Astrocyte (in vitro differentiated cells and primary cell): ENCODE results near the gene ABCC10.
"Not testable (repeated sequence)": the region's sequence is repeated elsewhere in the genome, so short reads cannot be mapped to it uniquely, and the experiment has no call there.

Source experiments
- EZH2 ChIP-seq: IDR thresholded peaks from 2 replicates; pipeline ENCODE4 v1.6.1; 2012; ENCODE audit warnings: mild to moderate bottlenecking, low read length, inconsistent platforms; ENCODE audit not compliant: insufficient read depth
- TF ChIP-seq, protein P1 (sequence below): IDR thresholded peaks from 2 replicates; pipeline ENCODE4 v1.5.1; 2011; ENCODE audit warnings: low read depth, mild to moderate bottlenecking, inconsistent platforms, low read length, moderate library complexity; ENCODE audit not compliant: insufficient read depth

GRCh38 chr6:43498291-43498690, 71.0 kb downstream of the ABCC10 start:
- TF ChIP-seq, protein P1, sequence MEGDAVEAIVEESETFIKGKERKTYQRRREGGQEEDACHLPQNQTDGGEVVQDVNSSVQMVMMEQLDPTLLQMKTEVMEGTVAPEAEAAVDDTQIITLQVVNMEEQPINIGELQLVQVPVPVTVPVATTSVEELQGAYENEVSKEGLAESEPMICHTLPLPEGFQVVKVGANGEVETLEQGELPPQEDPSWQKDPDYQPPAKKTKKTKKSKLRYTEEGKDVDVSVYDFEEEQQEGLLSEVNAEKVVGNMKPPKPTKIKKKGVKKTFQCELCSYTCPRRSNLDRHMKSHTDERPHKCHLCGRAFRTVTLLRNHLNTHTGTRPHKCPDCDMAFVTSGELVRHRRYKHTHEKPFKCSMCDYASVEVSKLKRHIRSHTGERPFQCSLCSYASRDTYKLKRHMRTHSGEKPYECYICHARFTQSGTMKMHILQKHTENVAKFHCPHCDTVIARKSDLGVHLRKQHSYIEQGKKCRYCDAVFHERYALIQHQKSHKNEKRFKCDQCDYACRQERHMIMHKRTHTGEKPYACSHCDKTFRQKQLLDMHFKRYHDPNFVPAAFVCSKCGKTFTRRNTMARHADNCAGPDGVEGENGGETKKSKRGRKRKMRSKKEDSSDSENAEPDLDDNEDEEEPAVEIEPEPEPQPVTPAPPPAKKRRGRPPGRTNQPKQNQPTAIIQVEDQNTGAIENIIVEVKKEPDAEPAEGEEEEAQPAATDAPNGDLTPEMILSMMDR: not testable (repeated sequence)
- TF ChIP-seq EZH2: not testable (repeated sequence)
